Activated naive CD8-positive, alpha-beta T cell treated with anti-CD3 and anti-CD28 coated beads, Interleukin-2, amount 50 U/mL, for 16 hours (primary cell): ENCODE data around the gene PUS3.
"Not testable (repeated sequence)": the region's sequence is repeated elsewhere in the genome, so short reads cannot be mapped to it uniquely, and the experiment has no call there.

Experiments
- DNase-seq: peaks from one replicate; pipeline ENCODE4 v3.0.0-alpha.2; 2020; ENCODE audit warnings: low read depth, low spot score

The PUS3 gene

DNA sequence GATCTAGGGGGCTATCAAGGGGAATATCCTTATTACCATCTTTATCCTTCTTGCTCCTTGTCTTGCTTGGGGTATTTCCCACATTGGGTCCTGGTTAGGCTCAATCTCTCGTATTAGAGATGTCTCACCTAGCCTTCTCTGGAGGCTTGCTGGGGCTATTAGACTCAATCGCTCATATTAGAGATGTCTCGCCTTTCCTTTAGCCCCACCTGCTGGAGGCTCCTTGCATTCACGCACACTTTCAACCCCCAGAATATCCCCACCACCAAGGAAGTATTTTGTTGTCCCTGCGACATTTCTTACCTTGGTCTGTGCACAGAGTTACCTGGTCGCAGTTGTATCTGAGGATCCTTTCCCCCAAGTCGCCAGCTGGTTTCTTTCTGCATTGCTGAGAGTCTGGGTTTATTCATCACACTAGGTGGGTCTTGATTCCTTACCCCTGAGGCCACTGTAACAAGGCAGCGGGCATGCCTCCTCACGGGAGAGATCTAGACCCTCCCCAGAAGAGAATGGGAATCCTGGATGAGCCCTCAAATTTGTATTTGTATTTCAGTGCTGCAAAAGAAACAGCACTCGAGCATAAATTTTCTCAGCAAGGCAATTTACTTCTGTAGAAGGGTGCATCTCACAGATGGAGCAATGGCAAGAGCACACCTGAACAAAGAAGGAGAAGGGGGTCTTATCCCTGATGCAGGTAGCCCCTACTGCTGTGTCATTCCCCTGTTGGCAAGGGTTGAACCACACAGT lies 31.4 kb downstream of the PUS3 start:
- no peak for DNase-seq

GRCh38 chr11:125869521-125869920 lies 33.5 kb downstream of the PUS3 start:
- no peak for DNase-seq

GRCh38 chr11:125865354-125865753 lies 37.7 kb downstream of the PUS3 start:
- not testable (repeated sequence) for DNase-seq

GRCh38 chr11:125862786-125863185 lies 40.2 kb downstream of the PUS3 start:
- not testable (repeated sequence) for DNase-seq

GRCh38 chr11:125857670-125858069 lies 45.3 kb downstream of the PUS3 start:
- DNase-seq = not testable (repeated sequence)

GRCh38 chr11:125846188-125846587 lies 56.8 kb downstream of the PUS3 start:
- DNase-seq = no peak
